ENCODE data around the gene SLC46A2.

SLC46A2 gene

DNA sequence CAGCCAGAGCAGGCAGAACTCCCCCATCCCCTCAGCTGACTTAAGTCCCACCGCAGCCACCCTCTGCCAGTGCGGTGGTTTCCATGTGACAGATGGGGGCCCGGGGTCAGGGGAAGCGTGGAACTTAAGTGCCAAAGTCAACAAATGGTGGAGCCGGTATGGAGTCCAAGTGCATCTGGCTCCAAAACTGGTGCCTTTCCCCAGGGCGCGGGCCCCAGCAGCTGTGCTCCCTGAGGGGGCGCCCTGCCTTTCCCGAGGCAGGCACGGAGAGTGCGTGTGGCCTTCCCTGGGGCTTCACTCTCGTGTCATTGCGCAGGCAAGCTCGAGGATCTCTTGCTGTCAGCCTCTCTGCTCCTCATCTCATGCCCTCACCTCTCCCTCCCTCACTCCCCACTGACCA, 33.8 kb downstream of the SLC46A2 start:
- no peak for FAIRE-seq

GRCh38 chr9:112856200-112856599, 34.5 kb downstream of the SLC46A2 start:
- FAIRE-seq = no peak

GRCh38 chr9:112854657-112855056, 36.0 kb downstream of the SLC46A2 start:
- no peak for FAIRE-seq

GRCh38 chr9:112853882-112854585, 36.6 kb downstream of the SLC46A2 start:
- no peak for FAIRE-seq

DNA sequence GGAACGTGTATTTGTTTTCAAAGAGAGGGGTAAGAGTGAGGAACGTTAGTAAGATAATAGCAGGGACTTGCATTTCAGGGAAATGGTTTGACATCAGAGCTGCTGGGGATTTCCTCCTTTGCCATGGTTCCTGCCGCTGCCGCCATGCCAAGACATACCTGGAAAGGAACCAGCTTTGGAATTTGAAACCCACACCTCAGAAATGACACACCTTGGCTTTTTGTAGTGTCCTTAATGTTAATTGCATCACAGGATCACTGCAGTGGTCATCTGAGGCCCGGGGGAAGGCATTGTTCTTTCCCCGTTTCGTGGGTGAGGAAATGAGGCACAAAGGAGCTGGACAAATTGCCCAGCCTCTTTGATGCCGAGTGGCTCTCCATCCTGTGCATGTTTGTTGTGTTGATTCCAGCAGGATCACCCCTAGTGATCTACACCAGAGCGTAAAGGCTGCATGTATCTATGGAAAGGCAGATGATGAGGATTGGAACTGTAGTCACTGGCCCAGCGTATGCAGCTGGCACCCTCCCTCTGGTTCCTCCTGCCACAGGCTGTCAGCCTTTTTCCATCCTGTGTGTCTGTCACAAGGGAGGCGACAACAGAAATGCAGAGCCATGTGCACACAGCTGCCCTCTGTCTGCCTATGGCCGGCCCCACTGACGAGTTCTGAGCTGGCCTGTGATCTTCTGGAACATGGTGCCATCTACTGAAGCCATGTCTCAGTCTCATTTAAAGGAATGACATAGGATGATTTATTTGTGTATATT, 37.8 kb downstream of the SLC46A2 start:
- no peak for FAIRE-seq

DNA sequence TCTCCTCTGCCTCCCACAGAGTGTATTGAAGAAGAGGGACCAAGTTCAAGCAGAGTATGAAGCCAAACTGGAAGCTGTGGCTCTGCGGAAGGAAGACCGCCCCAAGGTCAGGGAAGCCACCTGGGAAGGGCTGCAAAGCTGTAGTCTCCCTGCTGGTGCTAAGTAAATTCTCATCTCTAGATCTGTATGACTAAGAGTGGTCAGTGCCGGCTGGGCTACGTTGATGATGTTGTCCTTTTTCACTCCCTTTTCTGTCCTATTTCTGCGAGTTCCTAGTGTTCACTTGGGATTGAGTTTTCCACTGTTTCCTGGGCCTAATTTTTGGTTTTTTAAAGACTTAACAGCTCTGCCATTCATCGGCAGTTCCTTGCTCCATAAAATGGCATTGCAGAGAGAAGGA, 39.8 kb downstream of the SLC46A2 start:
- no peak for FAIRE-seq

DNA sequence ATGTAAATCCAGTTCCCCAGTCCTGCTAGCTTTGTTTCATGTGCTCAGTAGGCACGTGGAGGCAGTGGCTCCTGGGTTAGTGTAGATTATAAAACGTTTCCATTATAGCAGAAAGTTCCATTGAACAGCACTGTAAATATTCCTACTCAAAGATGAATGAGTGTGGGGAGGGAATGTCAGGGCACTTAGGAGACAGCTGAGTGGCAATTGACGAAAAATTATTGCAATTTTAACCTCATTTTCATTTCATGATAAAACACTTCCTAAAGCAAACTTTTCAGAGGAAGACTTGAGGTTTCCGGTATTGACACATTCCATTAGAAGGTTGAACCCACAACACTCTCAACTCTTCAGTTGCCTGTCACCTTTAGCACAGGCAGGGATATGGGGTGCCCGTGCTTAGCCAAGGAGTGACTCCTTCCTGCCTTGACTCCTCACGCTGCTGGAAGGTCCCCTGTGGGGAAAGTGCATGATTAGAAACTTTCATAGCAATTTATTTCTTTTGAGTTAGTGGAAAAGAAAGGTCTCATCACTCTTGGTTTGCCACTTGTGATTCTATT, 41.2 kb downstream of the SLC46A2 start:
- FAIRE-seq = no peak

GRCh38 chr9:112848316-112849151, 42.1 kb downstream of the SLC46A2 start:
- FAIRE-seq = no peak

GRCh38 chr9:112846528-112847488, 43.9 kb downstream of the SLC46A2 start:
- FAIRE-seq = no peak

DNA sequence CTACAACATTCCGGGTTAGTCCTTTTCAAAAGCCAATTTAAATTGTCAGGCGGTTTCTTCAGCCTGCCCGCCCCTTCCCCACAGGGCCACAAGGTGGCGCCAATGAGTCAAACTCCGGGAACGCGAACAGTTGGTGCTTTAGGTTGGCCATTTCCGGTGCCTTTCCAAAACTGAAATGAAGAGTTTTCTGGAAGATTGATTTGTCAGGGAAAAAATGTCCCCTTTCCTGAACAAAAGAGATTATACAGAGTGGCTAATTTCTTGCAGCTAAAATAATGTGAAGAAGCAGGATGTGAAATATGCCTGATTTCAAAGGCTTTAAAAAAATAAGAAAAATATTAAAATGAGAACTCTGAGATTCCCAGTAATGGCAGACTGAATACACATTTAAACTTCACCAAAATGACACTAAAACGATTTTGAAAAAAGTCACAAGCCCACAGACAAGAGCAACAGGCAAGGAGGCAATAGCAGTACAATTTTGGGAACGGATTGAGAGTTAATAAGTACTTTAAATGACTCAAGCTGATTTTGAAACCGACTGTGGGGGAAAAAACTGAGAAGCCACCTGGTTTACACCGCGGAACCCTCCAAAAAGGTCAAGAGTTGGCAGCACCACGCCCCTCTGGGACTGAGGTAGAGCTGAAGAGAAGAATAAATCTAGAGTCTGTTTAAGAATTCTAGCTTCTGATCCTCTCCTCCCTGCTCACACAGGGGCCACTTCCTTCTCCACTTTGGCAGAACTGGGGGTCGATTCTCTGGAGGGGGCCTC, 45.7 kb downstream of the SLC46A2 start:
- FAIRE-seq = no peak

DNA sequence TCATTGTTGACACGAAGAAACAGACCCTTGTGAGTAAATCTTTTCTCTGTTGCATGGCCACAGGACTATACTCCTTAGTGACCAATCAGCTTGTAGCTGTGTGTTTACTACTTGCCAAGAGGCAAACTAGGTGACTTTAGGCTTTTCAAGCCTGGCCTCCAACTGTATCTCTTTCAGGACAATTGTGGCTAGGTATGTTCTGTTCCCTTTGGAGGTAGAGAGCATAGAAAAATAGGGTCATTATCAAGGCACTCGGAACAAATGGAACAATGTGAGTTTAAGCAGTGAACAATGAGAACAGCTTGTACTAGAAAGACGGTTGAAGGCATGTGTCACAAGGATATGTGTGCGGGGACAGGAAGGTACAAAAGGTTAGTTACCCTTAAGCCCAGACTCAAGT, 48.1 kb downstream of the SLC46A2 start:
- FAIRE-seq = no peak

DNA sequence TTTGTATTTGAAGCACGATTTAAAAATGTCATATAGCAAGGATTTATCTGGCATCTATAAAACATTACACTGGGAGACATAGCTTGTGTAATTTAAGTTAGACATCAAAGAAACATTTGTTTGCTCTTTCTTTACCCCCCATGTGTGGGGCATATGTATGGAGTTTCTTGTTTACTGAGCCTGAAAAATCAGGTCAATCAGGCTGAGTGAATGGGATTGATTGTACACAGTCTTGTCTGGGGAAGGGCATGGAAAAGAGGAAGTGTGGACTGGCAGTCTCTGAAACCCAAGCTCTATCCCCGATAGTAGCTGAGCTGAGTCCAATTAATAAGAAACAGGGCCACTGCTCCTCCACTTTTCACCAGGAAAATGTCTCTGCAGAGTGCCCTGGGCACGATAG, 49.4 kb downstream of the SLC46A2 start:
- no peak for FAIRE-seq

- no peak for FAIRE-seq
These were observed 51.3 kb downstream of the SLC46A2 start for GRCh38 chr9:112839331-112839730.

- FAIRE-seq = no peak
These were observed 52.3 kb downstream of the SLC46A2 start for GRCh38 chr9:112838342-112838741.

GRCh38 chr9:112836394-112836793, 54.3 kb downstream of the SLC46A2 start:
- no peak for FAIRE-seq

DNA sequence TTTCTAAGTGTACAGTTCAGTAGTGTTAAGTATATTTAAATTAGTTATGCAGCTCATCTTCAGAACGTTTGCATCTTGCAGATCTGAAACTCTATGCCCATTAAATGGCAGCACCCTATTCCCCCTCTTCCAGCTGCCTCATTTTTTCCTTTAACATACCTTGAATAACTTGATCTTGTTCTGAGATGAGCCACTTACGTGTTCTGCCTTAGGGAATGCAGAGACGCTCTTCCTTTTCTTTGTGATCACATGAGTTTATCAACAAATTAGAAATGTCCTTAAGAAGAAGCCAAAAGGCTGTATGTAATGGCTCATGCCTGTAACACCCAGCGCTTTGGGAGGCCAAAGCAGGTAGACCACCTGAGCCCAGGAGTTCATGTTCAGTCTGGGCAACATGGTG, 57.6 kb downstream of the SLC46A2 start:
- no peak for FAIRE-seq

- no peak for FAIRE-seq
These were observed 58.7 kb downstream of the SLC46A2 start for GRCh38 chr9:112831969-112832368.

- FAIRE-seq = no peak
These were observed 59.3 kb downstream of the SLC46A2 start for GRCh38 chr9:112831281-112831851.
